GM04503 (cell line): ENCODE results near the gene ANKLE1.

Source experiments
- DNase-seq: peaks from one replicate; pipeline ENCODE4 v3.0.0-alpha.2; 2012; ENCODE audit warnings: low read depth

ANKLE1 gene

DNA sequence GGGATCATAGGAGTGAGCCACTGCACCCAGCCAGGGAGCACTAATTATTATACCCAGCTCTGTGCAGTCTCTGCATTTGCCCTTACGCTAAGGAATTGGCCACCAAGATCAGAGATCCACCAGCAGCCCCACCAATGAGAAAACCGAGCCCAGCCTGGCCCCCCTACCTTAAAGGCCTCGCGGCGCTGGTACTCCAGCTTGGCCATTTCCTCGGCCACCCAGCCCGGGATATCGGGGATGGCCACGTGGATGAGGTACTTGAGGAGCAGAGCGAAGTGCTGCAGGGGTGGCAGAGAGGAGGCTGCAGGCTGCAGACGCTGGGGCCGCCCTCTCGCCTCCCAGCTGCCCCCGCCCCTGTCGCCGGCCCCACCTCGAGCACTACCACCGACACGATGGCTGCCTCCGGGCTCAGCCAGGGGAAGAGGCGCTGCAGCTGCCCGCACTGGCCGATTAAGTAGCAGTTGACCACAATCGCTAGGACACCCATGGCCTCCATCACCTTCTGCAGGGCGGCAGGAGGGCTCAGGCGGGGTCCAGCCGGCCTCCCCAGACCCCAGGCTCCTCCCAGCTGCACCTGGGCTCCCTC, 45.5 kb downstream of the ANKLE1 start:
- DNase-seq: no peak

DNA sequence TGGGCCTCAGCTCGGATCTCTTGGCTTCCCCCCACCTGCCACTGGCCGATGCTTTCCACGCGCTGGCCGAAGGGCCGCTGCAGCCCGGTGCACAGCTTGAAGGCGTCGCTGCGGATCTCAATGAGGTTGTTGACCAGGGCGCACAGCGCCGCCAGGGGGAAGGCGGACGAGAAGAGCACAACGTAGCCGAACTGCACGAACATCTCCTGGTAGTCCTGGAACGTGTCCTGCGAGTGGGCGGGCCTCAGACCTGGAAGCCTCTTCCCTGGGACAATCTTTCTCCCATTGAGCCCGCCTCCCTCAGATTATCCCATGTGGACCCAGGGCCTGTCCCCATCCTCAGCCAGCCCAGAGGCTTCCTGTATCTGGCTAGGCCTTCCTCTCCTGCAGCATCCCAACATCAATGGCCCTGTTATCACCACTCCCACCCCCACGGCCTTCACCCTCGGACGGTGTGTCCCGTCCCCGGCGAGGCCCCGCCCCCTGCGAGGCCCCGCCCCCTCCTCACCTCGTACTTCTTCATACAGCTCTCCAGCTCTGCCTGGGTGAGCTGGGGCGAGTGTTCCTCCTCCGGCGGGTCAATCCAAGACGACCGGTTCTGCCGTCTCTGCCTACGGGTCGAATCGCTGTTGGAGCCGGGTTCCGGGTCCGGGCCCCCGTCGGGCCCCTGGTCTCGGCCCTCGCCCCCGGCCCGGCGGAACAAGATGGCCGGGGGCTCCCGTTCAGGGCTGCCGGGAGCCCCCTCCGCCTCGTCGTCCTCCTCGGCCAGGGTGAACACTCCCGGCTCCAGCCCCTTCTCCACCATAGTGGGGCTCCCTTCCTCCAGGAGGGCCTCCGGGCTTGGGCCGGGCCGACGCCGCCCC, 46.2 kb downstream of the ANKLE1 start:
- no peak for DNase-seq

DNA sequence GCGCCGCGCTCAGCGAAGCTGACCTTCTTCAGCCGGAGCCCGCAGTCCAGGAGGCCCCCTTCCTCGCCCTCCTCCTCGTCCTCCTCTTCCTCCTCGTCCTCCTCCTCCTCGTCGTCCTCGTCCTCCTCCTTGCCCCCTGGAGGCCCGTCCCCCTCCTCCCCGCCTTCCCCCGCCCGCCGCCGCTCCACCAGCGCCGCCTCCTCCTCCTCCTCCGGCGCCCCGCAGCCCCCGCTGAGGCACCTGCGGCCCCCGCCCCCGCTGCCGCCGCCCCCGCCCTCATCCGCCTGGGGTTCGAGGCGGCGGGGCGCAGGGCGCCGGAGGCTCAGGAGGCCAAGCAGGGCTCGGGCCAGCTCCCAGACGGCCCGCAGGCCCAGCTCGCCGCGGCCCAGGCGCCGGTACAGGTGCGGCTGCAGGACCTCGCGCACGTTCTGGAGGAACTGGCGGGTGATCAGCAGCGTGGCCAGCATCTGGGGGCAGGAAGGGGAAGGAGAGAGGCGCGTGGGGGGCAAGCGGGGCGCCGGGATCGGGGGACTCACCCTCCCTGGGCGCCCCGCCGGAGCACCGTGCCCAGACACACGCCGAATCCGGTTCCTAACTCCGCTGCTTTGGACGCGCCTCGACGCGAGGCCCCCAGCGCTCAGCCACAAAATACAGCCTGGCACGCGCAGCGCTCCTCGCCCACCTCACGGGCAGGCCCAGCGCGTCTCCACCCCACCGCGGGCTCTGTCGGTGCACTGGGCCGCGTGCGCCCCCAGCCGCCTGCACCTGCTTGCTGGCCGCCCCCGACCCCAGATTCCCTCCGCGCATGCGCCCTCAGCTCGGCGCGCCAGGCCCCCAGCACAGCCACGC, 47.0 kb downstream of the ANKLE1 start:
- no peak for DNase-seq

DNA sequence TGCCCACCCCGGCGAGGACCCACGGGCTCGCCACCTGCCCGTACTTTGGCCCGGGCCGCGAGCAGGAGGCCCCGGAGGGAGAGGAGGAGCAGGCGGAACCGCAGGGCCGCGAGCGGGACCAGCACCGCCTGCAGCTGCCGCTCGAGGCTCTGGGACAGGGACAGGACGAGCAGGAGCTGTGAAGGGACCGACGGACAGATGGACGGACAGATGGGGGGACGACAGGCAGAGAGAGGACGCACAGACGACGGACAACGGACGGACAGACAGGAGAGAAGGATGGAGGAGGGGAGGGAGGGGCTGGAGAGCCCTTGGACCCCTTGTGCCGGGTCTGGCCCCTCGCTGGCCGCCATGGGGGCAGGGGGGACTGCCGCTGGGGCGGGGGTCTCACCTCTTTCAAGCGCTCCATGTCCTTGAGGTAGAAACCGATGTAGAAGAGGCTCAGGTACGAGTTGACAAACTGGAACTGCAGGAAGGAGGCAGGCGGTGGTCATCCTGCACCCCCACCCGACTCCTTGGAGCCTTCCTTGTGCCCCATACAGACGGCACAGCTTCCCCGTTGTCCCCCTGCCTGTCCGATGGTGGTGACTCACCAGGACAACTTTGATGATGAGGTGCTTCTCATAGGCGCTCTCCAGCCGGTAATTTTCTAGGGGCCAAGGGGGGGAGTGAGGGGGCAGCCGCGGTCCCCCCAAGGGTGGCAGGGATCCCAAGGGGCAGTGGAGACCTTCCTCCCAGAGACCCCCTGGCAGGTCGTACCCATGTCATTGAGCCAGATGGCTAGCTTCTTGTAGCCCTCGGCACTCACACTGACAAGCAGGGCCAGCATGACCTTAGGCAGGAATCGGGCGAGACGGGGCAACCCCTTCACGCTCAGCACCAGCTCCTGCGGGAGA, 47.9 kb downstream of the ANKLE1 start:
- DNase-seq: no peak

DNA sequence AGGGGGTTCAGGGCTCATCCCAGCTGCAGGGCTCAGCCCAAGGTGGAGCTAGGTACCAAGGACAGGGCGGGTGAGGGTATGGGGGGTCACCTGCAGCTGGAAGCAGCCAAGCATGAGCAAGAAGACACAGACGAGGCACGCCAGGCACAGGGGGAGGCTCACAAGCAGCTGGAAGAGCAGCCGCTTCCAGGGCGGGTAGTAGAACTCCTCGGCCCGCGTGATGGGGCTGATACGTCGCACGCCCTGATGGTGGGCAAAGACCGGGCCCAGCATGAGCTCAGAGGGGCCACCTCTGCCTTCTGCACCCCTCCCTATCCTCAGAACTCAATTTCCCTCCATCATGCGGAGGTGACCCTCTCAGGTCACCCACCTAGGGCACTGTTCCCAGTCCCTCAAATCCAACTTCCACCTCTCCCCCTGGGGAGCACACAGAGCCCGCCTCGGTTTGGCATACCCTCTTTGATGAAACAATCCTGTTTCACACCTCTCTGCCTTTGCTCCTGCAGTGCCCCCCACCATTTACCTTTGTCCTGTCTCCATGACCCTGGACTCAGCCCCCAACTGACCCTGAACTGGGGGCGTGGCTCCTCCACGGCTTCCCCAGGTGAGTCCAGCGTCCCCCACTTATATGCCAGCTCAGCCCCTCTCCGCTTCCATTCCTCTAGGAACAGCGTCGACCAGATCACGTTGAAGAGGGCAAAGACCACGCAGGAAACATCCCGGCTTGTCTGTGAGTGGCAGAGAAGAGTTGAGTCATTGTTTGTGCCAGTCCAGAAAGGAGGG, 48.8 kb downstream of the ANKLE1 start:
- DNase-seq: no peak

DNA sequence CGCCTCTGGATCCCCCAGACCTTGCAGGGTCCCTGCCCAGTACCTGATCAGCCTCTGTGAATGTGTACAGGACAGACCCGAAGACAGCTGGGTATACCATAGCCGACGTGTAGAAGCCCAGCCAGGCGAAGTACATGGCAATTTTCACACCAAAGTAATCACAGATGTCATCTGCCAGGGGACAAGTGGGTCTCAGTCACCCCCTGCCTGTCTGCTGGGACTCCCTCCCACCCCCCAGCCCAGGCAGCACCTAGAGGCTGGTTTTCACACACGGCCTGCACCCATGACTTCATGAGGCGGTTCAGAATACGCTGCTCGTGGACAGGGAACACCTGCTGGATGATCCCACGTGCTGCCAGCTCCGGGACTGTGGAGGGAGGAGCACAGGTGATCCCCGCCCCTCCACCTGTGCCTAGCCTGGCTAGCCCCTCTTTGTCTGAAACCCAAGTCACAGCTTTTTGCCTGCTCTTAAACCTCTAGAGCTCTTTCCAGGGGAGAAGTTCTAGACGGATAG, 49.4 kb downstream of the ANKLE1 start:
- DNase-seq: no peak

DNA sequence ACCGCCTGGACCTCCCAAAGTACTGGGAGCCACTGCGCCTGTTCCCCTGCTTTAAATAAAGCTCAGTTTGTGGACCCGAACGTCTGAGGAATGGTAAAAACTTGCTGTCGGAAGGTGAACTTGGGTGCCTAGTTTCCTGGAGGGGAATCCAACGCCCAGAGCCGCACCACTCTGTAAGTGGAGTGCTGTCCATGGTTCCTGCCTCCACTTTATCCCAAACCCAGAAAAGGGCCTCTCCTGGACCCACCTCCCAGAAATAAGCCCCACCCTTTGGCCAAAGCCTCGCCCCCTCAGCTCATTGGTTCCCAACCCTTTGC, 50.6 kb downstream of the ANKLE1 start:
- DNase-seq: no peak

DNA sequence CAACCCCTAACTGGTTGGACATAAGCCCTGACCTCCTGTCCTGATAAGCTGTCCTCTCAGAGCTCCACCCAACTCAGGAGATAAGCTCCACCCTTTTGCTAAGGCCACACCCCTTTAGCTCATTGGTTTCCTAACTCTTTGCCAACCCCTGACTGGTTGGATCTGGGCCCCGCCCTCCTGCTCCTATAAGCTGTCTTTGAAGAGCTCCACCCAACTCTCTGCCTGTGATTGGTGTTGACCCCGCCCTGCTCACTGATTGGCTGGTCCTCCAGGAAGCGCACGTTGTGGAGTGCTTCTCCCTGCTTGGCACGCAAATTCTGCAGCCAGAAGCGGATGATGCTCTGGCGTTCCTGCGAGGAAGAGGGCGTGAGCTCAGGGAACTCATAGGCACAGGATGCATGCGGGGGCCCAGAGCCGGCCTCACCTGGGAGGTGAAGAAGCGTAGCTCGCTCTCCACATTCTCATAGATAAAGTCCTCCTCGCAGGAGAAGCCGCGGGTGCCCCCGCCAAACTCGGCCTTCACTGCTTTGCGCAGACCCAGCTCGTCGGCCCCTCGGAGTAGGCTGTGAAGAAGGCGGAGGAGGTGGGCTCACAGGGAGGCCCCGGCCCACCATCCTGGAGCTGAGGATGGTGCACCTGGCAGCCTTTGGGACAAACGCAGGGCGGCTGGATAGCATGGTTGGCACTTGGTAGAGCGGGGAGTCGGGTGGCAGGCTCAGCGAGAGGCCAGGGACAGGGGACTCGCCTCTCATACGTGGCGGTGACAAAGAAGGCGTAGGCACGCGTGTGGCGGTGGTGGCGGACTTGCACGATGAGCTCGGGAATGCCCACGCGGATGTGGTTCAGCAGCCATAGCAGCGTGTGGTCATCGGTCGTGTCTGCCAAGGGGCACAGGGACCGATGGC, 51.2 kb downstream of the ANKLE1 start:
- no peak for DNase-seq

DNA sequence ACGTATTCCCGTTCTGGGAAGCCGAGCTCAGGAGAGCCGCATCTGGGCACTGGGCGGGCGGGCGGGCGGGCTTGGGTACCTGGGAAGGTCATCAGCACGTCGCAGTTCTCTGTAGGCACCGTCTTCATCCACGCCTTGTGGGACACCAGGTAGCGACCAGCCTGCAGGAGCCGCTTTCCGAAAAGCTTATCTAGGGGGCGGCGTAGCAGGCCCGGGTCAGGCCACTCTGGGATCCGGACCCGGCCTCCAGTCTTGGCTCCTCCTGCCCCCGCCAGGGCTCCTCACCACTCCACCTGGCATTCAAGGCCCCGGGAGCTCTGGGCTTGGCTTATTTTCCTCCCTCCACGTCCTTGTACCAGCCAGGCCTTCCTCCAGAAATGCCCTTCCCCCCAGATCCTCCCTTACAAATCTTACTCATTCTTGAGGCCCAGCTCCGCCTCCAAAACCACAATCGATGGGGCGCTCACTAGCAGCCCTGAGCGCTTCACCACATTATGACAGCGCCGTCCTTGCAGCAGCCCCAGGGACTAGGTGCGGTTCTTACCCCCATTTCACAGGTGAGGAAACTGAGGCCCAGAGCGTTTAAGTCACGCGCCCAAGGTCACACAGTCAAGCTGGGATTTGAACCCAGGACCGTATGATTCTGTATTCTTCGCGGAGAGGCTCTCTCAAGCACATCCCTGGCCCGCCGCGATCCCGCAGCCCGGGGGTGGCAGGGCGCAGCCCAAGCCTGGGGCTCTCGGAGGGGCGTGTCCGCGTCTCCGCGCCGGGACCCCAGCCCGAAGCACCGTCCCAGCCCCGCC, 52.1 kb downstream of the ANKLE1 start:
- DNase-seq: peak; percentile 43

DNA sequence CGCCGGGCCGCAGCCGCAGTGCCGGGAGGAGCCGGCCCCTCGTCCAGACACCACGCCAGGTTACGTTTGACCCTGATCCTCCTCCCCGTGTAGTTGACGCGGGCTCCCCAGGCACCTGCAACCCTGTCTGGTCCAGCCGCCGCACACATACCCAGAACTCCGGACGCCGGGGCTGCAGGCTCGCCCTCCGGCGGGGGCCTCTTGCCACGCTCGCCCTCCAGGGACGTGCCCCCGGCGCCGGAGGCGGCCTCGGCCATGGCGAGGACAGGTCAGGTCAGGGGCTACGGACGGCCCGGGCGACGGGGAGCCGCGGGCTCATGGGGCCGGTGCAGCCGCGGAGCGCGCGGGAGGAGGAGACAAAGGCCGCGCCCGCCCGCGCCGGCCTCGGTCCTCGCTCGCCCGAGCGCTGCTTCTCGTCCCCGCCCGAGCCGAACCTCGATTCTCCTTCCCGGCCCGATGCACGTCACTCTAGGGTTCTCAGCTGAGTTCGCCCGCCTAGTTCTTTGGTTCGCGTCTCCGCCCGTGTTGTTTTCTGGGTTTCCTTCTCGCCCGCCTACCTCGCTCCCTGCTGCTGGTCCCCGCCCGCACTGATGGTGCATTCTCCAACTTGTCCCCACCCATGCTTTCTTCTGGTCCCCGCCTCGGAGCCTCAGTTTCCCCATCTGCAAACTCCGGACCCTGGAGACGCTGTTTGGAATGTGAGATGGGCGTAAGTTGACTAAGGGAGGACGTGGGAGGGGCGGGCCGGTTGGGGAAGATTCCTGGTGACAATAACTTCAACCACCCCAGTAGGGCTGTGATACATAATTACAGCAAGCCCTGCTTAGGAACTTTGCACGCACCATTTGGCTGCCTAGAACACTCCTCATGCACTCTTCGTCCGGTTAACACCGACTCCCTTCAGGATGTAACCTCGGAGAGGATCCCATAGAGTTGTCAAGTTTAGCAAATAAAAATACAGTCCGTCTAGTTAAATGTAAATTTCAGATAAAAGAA, 53.0 kb downstream of the ANKLE1 start, which contains the start of gene ANO8:
ANO8 (minus strand) TSS at position 442 of the 996 bp plus-strand sequence; CDS start at position 257, 185 bp downstream.
- peak; percentile 96 for DNase-seq

DNA sequence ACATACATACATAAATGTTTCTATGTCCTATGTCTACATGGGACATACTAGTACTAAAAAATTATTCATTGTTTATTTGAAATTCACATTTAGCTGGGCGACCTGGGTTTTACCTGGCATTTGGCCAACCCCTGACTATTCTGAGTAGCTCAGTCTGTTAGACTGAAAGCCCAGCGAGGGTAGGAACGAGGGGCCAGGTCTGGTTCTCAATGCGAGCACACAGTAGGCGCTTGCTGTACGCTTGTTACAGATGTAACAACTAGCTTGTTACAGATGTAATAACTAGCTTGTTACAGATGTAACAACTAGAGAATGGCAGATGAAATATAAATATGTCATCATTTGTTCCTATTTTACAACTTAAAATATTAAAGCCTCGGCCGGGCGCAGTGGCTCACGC, 53.9 kb downstream of the ANKLE1 start:
- DNase-seq: no peak
